Neuron (in vitro differentiated cells): Measurements from ENCODE around the gene MAN1B1.

Source experiments
- H2AFZ ChIP-seq: one replicate; pipeline ENCODE4 v1.6.1; 2013; ENCODE audit warnings: low read depth, mild to moderate bottlenecking, inconsistent platforms, low read length, moderate library complexity
- H3K27me3 ChIP-seq: one replicate; pipeline ENCODE4 v1.6.1; 2013; ENCODE audit warnings: low read length; ENCODE audit not compliant: insufficient read depth
- H3K36me3 ChIP-seq: one replicate; pipeline ENCODE4 v1.6.1; 2013; ENCODE audit warnings: low read length; ENCODE audit not compliant: insufficient read depth
- H3K4me1 ChIP-seq: one replicate; pipeline ENCODE4 v1.6.1; 2013; ENCODE audit warnings: low read length; ENCODE audit not compliant: insufficient read depth
- H3K4me3 ChIP-seq: 2 replicates; pipeline ENCODE4 v1.5.1; 2013; ENCODE audit warnings: mild to moderate bottlenecking, low read length, moderate library complexity
- H3K9me3 ChIP-seq: one replicate; pipeline ENCODE4 v1.6.1; 2013; ENCODE audit warnings: low read length

The MAN1B1 gene

DNA sequence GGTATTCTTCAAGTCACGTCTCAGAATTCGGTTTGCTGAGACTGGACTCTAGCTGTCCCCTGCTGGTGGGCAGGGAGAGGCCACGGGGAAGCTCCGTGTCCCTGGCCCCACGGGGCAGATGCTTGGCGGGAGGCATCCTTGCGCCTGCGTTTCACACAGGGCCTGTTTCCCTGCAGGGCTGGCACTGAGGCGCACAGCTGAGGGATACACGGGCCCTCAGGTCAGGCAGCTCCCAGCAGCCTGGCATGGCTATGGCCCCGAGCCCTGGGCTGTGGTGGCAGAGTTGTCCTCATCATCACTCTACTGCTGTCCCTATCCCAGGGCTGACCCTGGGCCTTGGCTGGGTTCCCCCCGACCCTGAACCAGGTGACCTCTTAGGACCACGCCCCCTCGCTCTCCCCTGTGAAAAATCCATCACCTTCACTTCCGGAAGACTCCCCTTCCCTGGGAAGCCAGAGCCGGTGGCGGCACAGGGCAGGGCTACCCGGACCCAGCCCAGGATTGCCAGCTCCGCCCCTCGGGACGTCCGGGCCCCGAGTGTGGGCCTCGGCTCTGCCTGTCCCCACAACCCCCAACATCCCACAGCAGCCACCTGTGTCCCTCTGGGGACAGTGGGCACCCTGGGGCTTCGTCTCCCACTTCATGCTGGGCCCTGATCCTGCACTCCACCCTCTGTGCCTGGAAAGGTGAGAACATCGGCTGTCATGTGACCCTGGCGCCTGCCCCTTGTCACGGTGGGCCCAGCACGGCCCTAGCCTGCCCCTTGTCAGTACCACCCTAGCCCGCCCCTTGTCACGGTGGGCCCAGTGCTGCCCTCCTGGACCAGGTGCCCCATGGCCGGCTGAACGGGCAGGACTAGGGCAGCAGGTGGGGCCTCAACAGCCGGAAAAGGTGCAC lies 22.7 kb downstream of the MAN1B1 start:
- Histone ChIP-seq H3K4me1 (no peaks in the 10 kb centered on the region), H3K9me3 (no peaks in the 10 kb centered on the region), H3K4me3 (no peak overlapping the region), H2AFZ (no peak overlapping the region), H3K27me3 (no peaks in the 10 kb centered on the region), H3K36me3 (peaks cover 46% of the 10 kb centered on the region)

- H3K27me3 ChIP-seq = no peaks in the 10 kb centered on the region
- H3K4me1 ChIP-seq = no peaks in the 10 kb centered on the region
- peaks cover 42% of the 10 kb centered on the region for H3K36me3 ChIP-seq
- H2AFZ ChIP-seq = no peak overlapping the region
- H3K4me3 ChIP-seq = no peak overlapping the region
- H3K9me3 ChIP-seq = no peaks in the 10 kb centered on the region
Measured at GRCh38 chr9:137110147-137110910, 23.5 kb downstream of the MAN1B1 start.

DNA sequence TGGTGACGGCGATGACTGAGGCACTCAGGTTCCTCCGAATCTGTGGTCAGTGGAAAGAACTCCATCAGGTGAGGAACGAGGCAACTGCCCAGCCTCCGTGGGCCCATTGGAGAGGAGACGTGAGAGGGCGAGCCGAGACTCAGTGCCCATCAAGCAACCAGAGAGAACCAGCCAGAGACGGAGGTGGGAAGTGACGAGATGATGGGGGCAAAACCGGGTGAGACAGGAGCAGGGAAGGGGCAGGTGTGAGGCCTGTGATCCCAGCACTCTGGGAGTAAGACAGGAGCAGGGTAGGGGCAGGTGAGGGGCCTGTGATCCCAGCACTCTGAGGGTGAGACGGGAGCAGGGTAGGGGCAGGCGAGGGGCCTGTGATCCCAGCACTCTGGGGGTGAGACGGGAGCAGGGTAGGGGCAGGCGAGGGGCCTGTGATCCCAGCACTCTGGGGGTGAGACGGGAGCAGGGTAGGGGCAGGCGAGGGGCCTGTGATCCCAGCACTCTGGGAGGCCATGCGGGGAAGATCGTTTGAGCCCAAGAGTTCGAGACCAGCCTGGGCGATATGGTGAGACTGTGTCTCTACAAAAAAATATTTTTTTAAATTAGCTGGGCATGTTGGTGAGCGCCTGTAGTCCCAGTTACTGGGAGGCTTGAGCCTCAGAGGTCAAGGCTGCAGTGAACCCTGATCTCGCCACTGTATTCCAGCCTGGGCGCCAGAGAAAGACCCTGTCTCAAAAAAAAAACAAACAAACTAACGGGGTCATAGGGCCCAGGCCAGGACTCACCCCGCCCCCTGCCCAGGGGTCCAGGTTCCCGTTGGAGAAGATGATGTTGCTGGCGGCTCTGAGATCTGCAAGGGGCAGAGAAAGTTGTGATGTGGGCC lies 24.4 kb downstream of the MAN1B1 start:
- Histone ChIP-seq H3K4me1 (peaks cover 4% of the 10 kb centered on the region), H3K4me3 (no peak overlapping the region), H3K27me3 (no peaks in the 10 kb centered on the region), H2AFZ (no peak overlapping the region), H3K36me3 (peaks cover 34% of the 10 kb centered on the region), H3K9me3 (no peaks in the 10 kb centered on the region)

- Histone ChIP-seq H3K4me3 (no peak overlapping the region), H2AFZ (no peak overlapping the region), H3K36me3 (peaks cover 28% of the 10 kb centered on the region), H3K9me3 (no peaks in the 10 kb centered on the region), H3K27me3 (no peaks in the 10 kb centered on the region), H3K4me1 (peaks cover 10% of the 10 kb centered on the region)
Measured at GRCh38 chr9:137111788-137112563, 25.2 kb downstream of the MAN1B1 start.

- no peak overlapping the region for H3K4me3 ChIP-seq
- H3K36me3 ChIP-seq = peaks cover 20% of the 10 kb centered on the region
- no peaks in the 10 kb centered on the region for H3K27me3 ChIP-seq
- no peaks in the 10 kb centered on the region for H3K9me3 ChIP-seq
- H2AFZ ChIP-seq = no peak overlapping the region
- H3K4me1 ChIP-seq = peaks cover 16% of the 10 kb centered on the region
Measured at GRCh38 chr9:137112564-137113384, 26.0 kb downstream of the MAN1B1 start.

DNA sequence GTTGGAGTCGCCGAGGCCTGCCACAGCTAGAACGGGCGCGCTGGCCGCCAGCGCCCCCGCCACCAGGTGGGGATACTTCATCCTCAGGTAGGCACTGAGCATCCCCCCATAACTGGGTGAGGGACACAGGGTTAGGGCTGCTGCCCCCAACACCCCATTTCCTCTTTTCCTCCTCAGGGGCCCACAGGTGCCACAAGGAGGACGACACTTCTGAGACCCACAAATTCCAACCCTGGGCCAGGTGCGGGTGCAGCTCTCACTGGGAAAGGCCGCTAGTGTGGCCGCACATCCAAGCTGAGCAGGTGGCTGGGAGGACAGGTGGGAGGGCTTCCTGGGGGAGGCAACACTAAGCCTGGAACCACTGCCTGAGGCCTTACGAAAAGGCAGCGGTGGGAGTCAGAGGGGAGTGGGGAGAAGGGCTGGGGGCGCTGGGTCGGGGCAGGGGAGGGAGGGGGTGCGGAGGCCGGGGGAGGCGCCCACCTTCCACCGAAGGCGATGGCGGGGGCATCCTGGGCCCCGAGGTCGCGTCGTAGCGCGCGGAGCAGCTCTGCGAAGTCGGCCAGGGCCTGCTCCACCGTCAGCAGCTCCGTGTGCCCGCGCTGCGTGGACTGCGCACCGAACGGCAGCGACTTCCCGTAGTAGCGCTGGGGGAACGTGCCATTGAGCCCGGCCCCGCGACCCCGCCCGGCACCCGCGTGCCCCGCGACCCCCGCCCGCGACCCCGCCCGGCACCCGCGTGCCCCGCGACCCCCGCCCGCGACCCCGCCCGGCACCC lies 26.8 kb downstream of the MAN1B1 start:
- Histone ChIP-seq H3K4me1 (peaks cover 16% of the 10 kb centered on the region), H2AFZ (no peak overlapping the region), H3K9me3 (no peaks in the 10 kb centered on the region), H3K4me3 (no peak overlapping the region), H3K36me3 (peaks cover 15% of the 10 kb centered on the region), H3K27me3 (no peaks in the 10 kb centered on the region)

DNA sequence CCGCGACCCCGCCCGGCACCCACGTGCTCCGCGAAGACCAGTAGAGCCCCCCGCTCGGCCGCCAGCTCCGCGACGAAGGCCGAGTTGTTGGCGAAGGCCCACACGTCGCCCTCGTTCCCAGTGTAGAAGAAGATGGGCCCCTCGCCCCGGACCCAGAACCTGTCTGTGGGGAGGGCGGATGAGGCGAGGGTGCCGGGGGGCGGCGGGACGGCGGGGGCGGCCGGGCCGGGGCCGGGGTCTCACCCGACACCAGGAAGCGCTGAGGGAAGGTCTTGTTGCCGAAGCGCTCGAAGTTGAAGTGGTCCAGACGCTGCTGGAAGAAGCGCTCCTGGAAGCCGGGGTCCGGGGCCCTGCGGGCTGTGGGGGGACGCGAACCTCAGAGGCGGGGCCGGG lies 27.4 kb downstream of the MAN1B1 start:
- no peaks in the 10 kb centered on the region for H3K27me3 ChIP-seq
- peaks cover 9% of the 10 kb centered on the region for H3K36me3 ChIP-seq
- peaks cover 16% of the 10 kb centered on the region for H3K4me1 ChIP-seq
- no peaks in the 10 kb centered on the region for H3K9me3 ChIP-seq
- H2AFZ ChIP-seq = no peak overlapping the region
- H3K4me3 ChIP-seq = no peak overlapping the region

DNA sequence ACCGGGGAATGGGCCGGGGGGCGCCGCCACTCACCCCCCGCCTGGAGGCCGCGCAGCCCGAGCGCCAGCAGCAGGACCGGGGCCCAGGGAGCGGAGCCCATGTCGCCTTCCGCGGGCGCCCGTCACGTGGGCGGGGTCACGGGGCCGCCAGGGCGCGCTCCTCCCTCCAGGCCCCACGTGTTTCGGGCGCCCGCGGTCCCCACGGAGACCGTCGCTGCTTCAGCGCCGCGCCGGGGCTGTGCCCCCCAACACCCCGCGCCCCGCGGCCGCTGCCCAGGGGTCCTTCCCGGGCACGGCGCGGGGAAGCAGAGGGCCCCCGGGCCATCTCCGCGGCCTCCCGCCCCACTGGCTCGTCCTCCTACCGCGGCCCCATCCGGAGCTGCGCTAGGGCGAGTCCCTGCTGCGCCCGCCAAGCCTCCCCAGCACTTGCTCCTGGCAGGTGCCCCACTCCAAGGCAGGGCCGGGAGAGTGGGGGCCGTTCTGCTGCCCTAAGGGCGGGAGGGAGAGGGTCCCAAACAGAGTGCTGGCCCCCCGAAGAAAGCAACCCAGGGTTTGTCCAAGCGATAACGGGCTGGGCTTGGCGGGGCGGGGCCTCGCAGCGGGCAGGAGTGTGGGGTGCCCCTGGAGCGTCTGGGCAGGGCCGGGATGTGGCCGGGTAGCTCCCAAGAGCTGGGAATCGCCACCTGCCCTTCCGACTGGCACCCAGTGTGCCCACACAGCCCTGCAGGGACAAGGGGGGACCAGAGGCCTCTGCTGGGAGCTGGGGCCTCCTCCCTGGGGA lies 28.0 kb downstream of the MAN1B1 start, which contains the start of gene DPP7:
Gene DPP7, minus strand, starts transcription at position 121 of the 781 bp plus-strand sequence. Its CDS starts 20 bp downstream, at position 101.
- H3K27me3 ChIP-seq = no peaks in the 10 kb centered on the region
- peaks cover 3% of the 10 kb centered on the region for H3K36me3 ChIP-seq
- H2AFZ ChIP-seq = no peak within 1 kb of the TSS
- H3K9me3 ChIP-seq = no peaks in the 10 kb centered on the region
- H3K4me1 ChIP-seq = peaks cover 16% of the 10 kb centered on the region
- H3K4me3 ChIP-seq = no peak within 1 kb of the TSS

GRCh38 chr9:137115394-137116026 lies 28.7 kb downstream of the MAN1B1 start:
- Histone ChIP-seq H2AFZ (no peak overlapping the region), H3K9me3 (no peaks in the 10 kb centered on the region), H3K36me3 (no peaks in the 10 kb centered on the region), H3K4me1 (peaks cover 16% of the 10 kb centered on the region), H3K4me3 (no peak overlapping the region), H3K27me3 (no peaks in the 10 kb centered on the region)

DNA sequence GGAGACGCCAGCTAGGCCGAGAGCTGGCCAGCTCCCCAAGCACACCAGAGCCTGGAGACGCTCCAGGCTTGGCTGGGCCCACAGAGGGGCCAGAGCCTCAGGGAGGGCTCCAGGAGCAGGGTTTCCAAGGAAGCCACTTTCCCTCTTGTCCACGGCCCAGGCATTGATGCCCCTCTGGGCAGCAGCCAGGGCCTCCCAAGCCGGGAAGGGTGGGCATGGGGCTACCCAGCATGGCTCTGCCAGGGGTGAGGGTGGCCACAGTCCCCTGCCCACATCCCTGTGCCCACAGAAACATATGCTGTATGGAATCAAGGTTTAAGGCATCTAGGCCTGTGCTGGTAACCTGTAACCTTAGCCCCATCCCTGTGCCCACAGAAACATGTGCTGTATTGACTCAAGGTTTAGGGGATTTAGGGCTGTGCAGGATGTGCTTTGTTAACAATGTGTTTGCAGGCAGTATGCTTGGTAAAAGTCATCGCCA lies 29.3 kb downstream of the MAN1B1 start:
- Histone ChIP-seq H3K9me3 (no peaks in the 10 kb centered on the region), H2AFZ (no peak overlapping the region), H3K36me3 (no peaks in the 10 kb centered on the region), H3K4me3 (no peak overlapping the region), H3K4me1 (peaks cover 16% of the 10 kb centered on the region), H3K27me3 (no peaks in the 10 kb centered on the region)
